HG02885 (cell line): ENCODE data around the gene MCAT.
"Not testable (repeated sequence)": the region's sequence is repeated elsewhere in the genome, so short reads cannot be mapped to it uniquely, and the experiment has no call there.

Experiments used
- ATAC-seq: cut with Tn5 transposase; IDR thresholded peaks from one replicate; pipeline ENCODE4 v1.9.1; 2021; ENCODE audit warnings: mild to moderate bottlenecking; ENCODE audit not compliant: unreplicated experiment, poor library complexity

Gene MCAT

DNA sequence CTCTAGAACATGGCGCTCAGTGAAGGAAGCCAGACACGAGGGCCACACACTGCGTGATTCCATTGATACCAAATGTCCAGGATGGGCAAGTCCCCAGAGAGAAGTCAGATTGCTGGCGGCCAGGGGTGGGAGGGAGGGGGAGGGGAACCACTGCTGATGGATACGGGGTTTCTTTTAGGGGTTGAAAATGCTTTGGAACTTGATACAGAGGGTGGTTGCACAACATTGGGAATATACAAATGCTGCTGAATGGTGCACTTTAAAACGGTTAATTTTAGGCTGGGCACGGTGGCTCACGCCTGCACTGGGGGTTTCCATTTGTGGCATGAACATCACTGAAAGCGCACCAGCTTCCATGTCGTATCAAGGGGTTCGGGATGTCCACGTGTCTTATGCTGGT lies 13.2 kb upstream of the MCAT start:
- no peak for ATAC-seq

DNA sequence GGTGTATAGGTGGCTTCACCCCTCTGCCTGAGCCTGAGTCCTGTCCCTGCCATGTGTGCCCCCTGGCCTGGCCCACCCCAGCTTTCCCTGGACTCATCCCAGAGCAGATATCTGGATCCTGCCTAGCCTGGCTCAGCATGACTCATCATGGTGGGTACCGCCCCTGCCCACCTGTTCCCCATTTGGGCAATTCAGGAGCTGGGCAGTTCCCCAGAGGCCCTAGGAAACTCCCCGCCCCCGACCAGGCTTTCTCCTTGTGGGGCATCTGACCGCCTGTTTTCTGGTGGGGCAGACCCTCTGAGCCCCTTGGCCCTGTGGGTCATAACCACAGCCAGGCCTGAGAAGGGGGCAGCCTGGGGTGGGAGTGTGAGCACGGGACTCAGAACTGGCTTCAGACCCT lies 12.6 kb upstream of the MCAT start:
- ATAC-seq: no peak

DNA sequence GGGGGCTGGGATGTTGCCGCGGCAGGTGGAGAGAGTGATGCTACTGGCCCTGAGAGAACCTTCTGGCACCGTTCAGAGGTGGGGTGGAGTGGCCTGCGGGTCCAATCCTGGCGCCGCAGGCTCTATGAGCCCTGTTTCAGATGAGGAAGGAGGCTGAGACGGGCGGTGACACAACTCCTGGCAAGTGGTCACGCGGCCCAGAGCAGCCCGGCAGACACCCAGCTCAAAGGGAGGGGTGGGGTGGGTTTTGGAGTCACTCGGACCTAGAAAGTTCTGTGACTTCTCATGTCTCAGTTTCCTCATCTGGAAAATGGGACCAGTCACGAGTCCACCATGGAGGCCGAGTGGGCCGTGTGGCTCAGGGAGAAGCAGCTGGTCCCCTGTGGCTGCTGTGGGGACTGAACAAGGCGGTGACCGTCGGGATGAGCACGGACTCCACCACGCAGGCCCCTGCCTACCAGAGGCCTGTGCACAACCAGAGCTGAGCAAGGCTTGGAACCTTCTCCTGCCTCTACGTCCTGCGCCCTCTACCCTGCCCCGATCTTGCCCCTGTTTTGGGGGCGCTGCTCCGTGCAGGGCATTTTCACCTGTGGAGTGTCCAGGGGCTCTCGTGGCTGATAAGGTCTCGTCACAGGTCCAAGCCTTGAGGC lies 11.8 kb upstream of the MCAT start:
- ATAC-seq: no peak

DNA sequence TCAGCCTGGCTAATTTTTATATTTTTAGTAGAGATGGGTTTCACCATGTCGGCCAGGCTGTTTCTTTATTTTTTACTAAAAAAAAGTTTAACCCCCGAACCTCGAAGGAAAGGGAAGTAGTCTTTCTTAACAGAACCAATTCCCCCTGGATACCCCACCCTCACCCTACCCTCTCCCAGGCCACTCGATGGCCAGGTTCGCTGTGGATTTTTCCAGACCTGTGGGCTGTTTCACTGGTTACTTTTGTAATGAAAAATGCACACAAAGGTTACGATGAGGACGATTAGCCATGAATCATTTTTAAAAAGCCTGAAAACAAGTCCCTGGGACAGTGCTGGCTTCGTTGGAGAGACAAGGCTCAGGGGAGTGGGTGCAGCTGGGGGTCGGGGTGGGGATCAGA lies 10.7 kb upstream of the MCAT start:
- no peak for ATAC-seq

- no peak for ATAC-seq
These were observed 9.3 kb upstream of the MCAT start for GRCh38 chr22:43152357-43153071.

- no peak for ATAC-seq
These were observed 8.8 kb upstream of the MCAT start for GRCh38 chr22:43152003-43152356.

- no peak for ATAC-seq
These were observed 8.2 kb upstream of the MCAT start, which contains the start of gene TSPO for GRCh38 chr22:43151251-43152002. Gene TSPO (plus strand): TSS chr22:43151559. CDS start chr22:43159239, 7,680 bp downstream.

DNA sequence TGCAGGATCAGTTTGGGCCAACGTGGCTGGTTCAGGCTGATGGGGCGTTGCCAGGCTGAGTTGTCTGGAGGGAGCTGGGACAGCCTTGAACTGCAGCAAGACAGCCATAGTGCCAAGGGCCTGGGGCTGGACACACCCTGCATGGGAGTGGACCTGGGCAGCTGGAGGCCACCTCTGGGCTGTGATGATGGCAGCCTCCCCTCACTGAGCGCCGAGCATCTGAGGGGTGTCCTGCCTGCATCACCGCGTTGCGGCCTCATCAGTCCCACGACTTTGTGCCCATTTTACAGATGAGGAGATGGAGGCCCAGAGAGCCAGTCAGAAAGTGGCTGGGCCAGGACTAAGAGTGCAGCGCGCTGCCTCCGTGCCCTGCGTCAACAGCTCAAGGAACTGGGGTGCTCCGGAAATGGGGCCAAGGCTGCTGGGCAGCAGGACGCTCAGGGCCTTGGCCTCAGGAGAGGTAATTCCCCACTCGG lies 7.6 kb upstream of the MCAT start:
- ATAC-seq: no peak

GRCh38 chr22:43148581-43148980 lies 5.4 kb upstream of the MCAT start:
- no peak for ATAC-seq

DNA sequence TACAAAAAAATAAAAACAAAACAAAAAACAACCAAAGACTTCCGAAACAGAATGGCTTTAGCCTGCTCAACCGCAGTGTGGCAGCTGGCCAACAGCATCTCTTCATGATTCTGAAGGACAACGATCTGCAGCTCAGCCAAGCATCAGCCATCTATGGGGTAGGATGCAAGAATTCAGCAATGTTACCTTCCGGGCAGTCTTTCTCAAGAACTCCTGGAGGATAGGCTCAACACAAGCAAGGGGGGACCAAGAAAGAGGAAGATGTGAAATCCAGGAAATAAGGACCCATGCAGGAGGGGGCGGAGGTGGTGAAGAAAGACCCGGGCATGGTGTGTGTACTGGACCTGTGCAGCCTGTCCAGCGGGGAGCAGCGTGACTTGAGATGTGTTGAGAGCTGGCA lies 4.6 kb upstream of the MCAT start:
- ATAC-seq: no peak

DNA sequence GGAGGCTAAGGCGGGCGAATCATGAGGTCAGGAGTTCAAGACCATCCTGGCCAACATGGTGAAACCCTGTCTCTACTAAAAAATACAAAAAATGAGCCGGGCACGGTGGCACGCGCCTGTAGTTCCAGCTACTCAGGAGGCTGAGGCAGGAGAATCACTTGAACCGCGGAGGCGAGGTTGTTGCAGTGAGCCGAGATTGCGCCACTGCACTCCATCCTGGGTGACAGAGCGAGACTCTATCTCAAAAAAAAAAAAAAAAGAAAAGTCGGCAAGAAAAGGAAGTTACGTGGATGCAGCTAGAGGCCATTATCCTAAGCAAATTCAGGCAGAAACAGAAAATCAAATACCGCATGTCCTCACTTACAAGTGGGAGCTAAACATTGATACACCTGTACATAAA lies 3.1 kb upstream of the MCAT start:
- not testable (repeated sequence) for ATAC-seq

GRCh38 chr22:43145371-43145770 lies 2.2 kb upstream of the MCAT start:
- not testable (repeated sequence) for ATAC-seq

- ATAC-seq: no peak
These were observed 1.8 kb upstream of the MCAT start for GRCh38 chr22:43144949-43145348.

- no peak for ATAC-seq
These were observed 6.4 kb downstream of the MCAT start for GRCh38 chr22:43136801-43137200.

DNA sequence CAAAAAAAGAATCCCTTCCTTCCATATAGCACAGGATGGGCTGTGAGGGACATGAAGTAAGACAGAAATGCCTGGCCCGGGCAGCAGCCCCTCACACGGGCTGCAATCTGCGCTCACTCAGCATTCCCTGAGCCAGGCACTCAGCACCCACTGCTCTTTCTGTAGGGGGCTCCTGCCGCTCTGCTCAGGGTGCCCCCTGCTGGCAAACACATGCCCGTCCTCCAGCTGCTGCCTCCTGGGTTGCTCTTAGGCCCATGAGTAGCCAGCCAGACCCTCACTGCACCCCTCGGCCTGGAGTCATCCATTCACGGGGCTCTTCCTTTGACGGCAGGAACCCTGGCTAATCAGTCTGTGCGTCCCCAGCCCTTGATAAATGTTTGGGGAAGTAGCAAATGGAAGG lies 6.9 kb downstream of the MCAT start:
- no peak for ATAC-seq

- ATAC-seq: no peak
These were observed 7.6 kb downstream of the MCAT start for GRCh38 chr22:43135565-43135964.

DNA sequence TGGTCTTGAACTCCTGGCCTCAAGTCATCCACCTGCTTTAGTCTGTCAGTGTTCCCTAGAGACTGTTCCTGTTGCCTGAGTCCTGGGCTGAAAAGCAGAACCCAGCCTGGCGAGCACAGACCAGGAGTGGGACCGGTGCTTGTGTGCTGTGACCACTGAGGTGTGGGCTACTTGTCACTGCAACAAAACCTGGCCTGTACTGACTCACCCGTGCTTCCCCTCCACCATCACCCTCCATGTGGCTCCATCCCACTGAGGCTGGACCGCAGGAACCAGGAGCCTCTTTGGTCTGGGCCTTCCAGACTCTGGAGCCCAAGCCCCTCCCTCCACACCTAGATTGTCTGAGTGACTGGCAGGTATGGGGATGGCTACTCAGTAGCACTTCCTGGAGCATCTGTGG lies 8.6 kb downstream of the MCAT start:
- no peak for ATAC-seq

- no peak for ATAC-seq
These were observed 9.8 kb downstream of the MCAT start for GRCh38 chr22:43133401-43133800.

- no peak for ATAC-seq
These were observed 11.3 kb downstream of the MCAT start for GRCh38 chr22:43131773-43132501.
